NCI-H82 treated with DMSO at 0.1 percent for 48 hours (cell line): ENCODE measurements around the gene SLC22A23.
"Not testable (repeated sequence)": the region's sequence is repeated elsewhere in the genome, so short reads cannot be mapped to it uniquely, and the experiment has no call there.

Experiments used
- DNase-seq: peaks from one replicate; lab custom pipeline; 2025; ENCODE audit not compliant: unreplicated experiment; lab: John Stamatoyannopoulos, UW

Gene SLC22A23

GRCh38 chr6:3252369-3252768 lies 204.5 kb downstream of the SLC22A23 start:
- DNase-seq: no peak

- DNase-seq: peak; percentile 96
Measured at GRCh38 chr6:3251462-3252314, 205.2 kb downstream of the SLC22A23 start.

GRCh38 chr6:3250231-3250675 lies 206.6 kb downstream of the SLC22A23 start:
- no peak for DNase-seq

GRCh38 chr6:3249821-3250220 lies 207.0 kb downstream of the SLC22A23 start:
- DNase-seq: no peak

GRCh38 chr6:3247255-3248146 lies 209.3 kb downstream of the SLC22A23 start:
- DNase-seq: no peak

GRCh38 chr6:3245216-3245615 lies 211.6 kb downstream of the SLC22A23 start:
- no peak for DNase-seq

GRCh38 chr6:3244832-3245161 lies 212.1 kb downstream of the SLC22A23 start:
- not testable (repeated sequence) for DNase-seq

- no peak for DNase-seq
Measured at GRCh38 chr6:3244003-3244831, 212.6 kb downstream of the SLC22A23 start.

GRCh38 chr6:3242768-3243167 lies 214.1 kb downstream of the SLC22A23 start:
- DNase-seq: no peak

- not testable (repeated sequence) for DNase-seq
Measured at GRCh38 chr6:3241745-3242144, 215.1 kb downstream of the SLC22A23 start.

- no peak for DNase-seq
Measured at GRCh38 chr6:3240595-3240994, 216.3 kb downstream of the SLC22A23 start.

- no peak for DNase-seq
Measured at GRCh38 chr6:3239110-3239830, 217.6 kb downstream of the SLC22A23 start.

- DNase-seq: no peak
Measured at GRCh38 chr6:3237761-3238662, 218.8 kb downstream of the SLC22A23 start.

- DNase-seq: no peak
Measured at GRCh38 chr6:3236005-3236404, 220.8 kb downstream of the SLC22A23 start.

- DNase-seq: no peak
Measured at GRCh38 chr6:3235486-3235885, 221.4 kb downstream of the SLC22A23 start.

- DNase-seq: no peak
Measured at GRCh38 chr6:3233904-3234303, 222.9 kb downstream of the SLC22A23 start.

GRCh38 chr6:3233321-3233720 lies 223.5 kb downstream of the SLC22A23 start:
- no peak for DNase-seq

- DNase-seq: no peak
Measured at GRCh38 chr6:3232017-3232945, 224.6 kb downstream of the SLC22A23 start.
